ENCODE data around the gene DND1. TPM values are rescaled to one million over a fixed set of nuclear protein-coding genes. Genes with fewer than 3 reads are reported as not detected.

DND1 gene
- total RNA-seq, 2 donors from 2014 or later, result 0.51 TPM; not detected in 1

DNA sequence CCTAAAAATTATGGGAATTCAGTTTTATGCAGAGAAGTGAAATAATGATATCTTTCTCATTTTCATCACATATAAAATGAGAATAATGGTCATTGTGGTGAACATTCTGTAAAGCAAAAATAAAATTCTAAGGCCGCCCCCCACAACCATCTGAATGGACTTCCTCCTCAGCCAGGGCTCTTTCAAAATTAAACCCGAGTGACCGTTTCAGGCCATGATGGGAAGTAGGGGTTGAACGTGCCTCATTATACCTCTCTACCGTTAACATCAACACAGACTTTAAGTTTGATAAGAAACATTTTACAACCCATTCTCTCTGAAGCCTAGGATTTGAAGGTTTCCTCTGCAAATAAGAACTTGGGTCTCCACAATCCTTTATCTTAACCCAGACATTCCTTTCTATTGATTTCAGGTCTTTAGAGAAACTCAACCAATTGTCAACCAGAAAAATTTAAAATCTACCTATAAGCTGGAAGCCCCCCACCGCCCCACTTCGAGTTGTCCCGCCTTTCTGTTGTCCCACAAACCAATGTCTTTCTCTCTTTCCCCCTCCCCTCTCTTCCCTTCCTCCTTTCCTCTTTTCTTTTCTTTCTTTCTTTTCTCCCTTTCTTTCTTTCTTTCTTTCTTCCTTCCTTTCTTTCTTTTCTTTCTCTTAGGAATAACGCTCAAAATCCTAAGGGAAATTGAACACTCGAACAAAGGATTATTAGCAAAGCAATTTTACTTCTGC is 35.8 kb downstream of the DND1 start:
- TF ChIP-seq, protein P1, sequence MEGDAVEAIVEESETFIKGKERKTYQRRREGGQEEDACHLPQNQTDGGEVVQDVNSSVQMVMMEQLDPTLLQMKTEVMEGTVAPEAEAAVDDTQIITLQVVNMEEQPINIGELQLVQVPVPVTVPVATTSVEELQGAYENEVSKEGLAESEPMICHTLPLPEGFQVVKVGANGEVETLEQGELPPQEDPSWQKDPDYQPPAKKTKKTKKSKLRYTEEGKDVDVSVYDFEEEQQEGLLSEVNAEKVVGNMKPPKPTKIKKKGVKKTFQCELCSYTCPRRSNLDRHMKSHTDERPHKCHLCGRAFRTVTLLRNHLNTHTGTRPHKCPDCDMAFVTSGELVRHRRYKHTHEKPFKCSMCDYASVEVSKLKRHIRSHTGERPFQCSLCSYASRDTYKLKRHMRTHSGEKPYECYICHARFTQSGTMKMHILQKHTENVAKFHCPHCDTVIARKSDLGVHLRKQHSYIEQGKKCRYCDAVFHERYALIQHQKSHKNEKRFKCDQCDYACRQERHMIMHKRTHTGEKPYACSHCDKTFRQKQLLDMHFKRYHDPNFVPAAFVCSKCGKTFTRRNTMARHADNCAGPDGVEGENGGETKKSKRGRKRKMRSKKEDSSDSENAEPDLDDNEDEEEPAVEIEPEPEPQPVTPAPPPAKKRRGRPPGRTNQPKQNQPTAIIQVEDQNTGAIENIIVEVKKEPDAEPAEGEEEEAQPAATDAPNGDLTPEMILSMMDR (IDR thresholded peaks at IDR 0.05), result no peak
- DNase-seq (ENCODE audit: low spot score), result no peak
- H3K4me3 ChIP-seq, result no peak overlapping the region
- H3K27ac ChIP-seq, result no peak overlapping the region
- no peaks in the 10 kb centered on the region for H3K9me3 ChIP-seq
- no peaks in the 10 kb centered on the region for H3K27me3 ChIP-seq
- peaks cover 0 to 37% of the 10 kb centered on the region in 2 donors for H3K4me1 ChIP-seq
- no peaks in the 10 kb centered on the region for H3K36me3 ChIP-seq

DNA sequence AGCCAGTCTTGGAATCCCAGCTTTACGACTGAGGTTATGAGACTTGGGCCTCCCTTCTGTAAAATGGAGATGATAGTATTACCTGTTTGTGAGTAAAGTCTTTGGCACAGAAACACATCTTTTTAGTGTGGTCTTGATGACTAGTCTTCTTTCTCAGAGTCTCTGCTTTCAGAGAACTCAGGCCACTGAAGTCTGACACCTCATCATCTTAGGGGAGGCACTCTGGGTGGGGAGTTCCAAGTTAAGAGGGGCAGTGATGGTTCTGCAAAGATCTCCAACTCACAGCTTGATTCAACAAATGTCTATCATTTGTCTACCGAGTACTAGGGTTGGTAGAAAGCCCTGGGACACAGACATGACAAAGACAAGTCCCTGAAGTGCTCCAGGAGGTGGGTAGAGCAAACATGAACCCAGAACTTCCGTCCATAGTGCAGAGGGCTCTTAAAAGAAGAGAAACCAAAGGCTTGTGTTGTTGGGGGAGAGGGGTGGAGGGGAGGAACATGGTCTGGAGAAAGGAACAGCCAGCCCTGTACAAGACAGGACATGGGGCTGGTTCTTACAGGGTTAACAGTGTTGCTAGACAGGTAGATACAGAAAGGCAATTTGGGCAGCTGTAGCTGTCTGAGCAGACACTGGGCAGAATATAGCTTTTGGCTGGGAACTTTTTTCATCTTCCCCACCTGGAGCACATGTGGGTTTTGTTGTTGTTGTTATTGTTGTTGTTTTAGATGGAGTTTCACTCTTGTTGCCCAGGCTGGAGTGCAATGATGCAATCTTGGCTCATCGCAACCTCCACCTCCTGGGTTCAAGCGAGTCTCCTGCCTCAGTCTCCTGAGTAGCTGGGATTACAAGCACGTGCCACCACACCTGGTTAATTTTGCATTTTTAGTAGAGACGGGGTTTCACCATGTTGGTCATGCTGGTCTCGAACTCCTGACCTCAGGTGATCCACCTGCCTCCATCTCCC is 37.8 kb downstream of the DND1 start:
- H3K27ac ChIP-seq, result no peak overlapping the region

DNA sequence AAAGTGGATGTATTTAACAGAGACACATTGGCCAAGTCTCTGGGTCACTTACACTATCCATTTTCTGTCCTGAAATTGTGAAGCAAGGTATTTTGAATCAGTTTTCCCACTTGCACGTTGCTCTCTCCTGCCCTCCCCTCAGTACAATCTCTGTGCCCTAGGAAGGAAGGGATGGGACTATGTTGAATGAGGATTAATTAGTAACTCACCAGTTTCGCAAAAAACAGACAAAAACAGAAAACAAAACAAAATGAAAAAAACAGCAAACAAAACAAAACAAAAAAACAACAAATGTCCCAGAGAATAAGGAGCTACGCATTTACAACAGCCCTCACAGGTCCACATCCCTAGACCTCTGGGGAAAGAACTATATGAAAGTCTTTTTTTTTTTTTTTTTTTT is 39.3 kb downstream of the DND1 start:
- TF ChIP-seq, protein P1 (IDR thresholded peaks at IDR 0.05), result no peak
- H3K4me3 ChIP-seq, result no peak overlapping the region
- no peak for DNase-seq (ENCODE audit: low spot score)
- no peaks in the 10 kb centered on the region for H3K9me3 ChIP-seq
- H3K36me3 ChIP-seq, result no peaks in the 10 kb centered on the region
- H3K4me1 ChIP-seq, result peaks cover 0 to 26% of the 10 kb centered on the region in 2 donors
- H3K27me3 ChIP-seq, result no peaks in the 10 kb centered on the region
- no peak overlapping the region for H3K27ac ChIP-seq

More for the DNA sequence above, 37.8 kb downstream of the DND1 start:
- Histone ChIP-seq H3K27me3 (no peaks in the 10 kb centered on the region), H3K4me1 (peaks cover 0 to 37% of the 10 kb centered on the region in 2 donors), H3K4me3 (no peak overlapping the region), H3K9me3 (no peaks in the 10 kb centered on the region), H3K36me3 (no peaks in the 10 kb centered on the region)
- no peak for DNase-seq (ENCODE audit: low spot score)
- TF ChIP-seq, protein P1 (IDR thresholded peaks at IDR 0.05), result no peak

DNA sequence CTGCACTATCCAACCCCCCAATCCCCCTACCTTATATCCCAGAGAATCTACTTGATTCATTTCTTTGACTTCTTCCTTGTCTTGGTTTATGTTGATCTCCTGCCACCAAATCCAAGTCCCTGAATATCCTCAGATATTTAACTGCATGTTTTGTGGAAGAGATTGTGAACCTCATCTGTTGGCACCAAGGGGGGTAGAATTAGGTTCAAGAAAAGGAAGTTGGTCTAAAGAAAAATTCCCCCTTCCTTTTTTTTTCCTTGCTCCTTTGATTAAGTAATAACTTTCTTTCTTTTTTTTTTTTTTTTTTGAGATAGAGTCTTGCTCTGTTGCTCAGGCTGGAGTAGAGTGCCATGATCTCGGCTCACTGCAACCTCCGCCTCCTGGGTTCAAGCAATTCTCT is 39.9 kb downstream of the DND1 start:
- H3K27me3 ChIP-seq, result no peaks in the 10 kb centered on the region
- peak overlapping the region in 1 of 2 donors; percentile 60 for H3K4me3 ChIP-seq
- no peaks in the 10 kb centered on the region for H3K9me3 ChIP-seq
- DNase-seq (ENCODE audit: low spot score), result no peak
- TF ChIP-seq, protein P1 (IDR thresholded peaks at IDR 0.05), result no peak
- peaks cover 0 to 21% of the 10 kb centered on the region in 2 donors for H3K4me1 ChIP-seq
- H3K27ac ChIP-seq, result peak overlapping the region; percentile 57 to 72
- H3K36me3 ChIP-seq, result no peaks in the 10 kb centered on the region

DNA sequence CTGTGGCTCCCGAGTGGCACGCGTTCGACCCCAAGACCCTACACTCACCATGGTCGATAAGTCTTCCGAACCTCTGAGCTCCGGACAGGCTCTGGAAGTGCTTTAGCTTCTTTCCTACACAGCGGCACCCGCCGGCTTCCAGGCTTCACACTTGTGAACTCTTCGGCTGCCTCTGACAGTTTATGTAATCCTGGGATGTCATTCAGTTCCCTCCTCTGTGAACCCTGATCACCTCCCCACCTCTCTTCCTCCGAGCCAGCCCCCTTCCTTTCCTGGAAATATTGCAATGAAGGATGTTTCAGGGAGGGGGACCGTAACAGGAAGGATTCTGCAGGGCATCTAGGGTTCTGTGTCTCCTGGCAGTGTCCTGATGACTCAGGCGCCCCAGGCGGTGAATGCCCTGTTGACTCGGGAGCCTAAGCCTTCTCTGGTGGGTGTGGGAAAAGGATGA is 40.3 kb downstream of the DND1 start, which contains the start of gene CD14:
CD14 (minus strand) TSS at position 155 of the 451 bp plus-strand sequence; CDS start at position 51, 104 bp downstream.
- Histone ChIP-seq H3K27me3 (no peaks in the 10 kb centered on the region), H3K4me1 (peaks cover 0 to 18% of the 10 kb centered on the region in 2 donors), H3K9me3 (no peaks in the 10 kb centered on the region), H3K4me3 (peak within 1 kb of the TSS; percentile 40 to 60), H3K36me3 (no peaks in the 10 kb centered on the region), H3K27ac (peak within 1 kb of the TSS; percentile 57 to 72)
- TF ChIP-seq, protein P1 (IDR thresholded peaks at IDR 0.05), result no peak
- peak; percentile 77 for DNase-seq (ENCODE audit: low spot score)
